GM18517 (cell line): ENCODE measurements around the gene SFRP5.

Experiments
- ATAC-seq: cut with Tn5 transposase; IDR thresholded peaks from one replicate; pipeline ENCODE4 v1.9.1; 2021; ENCODE audit warnings: mild to moderate bottlenecking, moderate library complexity; ENCODE audit not compliant: unreplicated experiment

SFRP5 gene, protein sequence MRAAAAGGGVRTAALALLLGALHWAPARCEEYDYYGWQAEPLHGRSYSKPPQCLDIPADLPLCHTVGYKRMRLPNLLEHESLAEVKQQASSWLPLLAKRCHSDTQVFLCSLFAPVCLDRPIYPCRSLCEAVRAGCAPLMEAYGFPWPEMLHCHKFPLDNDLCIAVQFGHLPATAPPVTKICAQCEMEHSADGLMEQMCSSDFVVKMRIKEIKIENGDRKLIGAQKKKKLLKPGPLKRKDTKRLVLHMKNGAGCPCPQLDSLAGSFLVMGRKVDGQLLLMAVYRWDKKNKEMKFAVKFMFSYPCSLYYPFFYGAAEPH

GRCh38 chr10:97771913-97772823 is at the start of gene SFRP5:
TSS of gene SFRP5 (minus strand) at chr10:97771999. CDS start at chr10:97771833, 166 bp downstream.
- ATAC-seq, result no peak

GRCh38 chr10:97820096-97820704 is 48.4 kb upstream of the SFRP5 start:
- no peak for ATAC-seq

DNA sequence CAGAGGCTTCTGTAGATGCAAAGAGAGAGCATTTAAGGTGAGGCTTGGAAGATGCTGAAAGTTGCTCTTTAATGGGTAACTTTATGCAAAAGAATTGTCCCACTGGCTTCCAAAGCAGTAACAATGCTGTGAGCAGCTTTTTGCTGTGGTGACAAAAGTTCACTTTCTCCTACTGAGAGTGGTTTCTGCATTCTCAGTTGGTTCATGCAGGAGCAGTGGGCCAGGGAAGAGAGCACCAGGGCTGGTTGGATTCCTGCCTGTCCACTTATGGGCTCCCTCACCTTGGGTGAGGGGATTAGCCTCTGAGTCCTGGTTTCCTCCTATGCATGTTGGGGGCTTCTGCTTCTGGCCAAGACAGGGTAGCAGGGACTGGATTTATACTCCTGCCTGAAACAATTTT is 46.8 kb upstream of the SFRP5 start:
- ATAC-seq, result no peak

DNA sequence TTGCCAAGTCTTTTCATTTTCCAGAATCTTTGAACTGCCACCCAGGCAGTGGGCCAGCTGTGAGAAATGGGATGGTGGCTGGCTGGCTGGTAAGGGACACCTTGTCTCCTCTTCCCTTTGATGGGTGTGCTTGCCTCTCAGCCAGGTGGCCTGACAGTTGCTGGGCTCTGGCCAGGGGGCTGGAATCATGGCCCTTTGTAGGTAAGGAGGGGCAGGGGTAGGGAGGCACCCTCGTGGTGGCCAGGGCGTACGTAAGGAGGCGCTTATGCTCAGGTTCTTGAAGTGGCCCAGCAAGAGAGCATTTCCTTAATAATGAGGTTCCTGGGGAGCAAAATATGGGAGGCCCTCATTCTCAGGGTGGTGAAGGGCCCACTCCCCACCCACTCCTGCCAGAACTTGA is 44.8 kb upstream of the SFRP5 start:
- no peak for ATAC-seq

- no peak for ATAC-seq
Observed at GRCh38 chr10:97814996-97815395, 43.2 kb upstream of the SFRP5 start.

DNA sequence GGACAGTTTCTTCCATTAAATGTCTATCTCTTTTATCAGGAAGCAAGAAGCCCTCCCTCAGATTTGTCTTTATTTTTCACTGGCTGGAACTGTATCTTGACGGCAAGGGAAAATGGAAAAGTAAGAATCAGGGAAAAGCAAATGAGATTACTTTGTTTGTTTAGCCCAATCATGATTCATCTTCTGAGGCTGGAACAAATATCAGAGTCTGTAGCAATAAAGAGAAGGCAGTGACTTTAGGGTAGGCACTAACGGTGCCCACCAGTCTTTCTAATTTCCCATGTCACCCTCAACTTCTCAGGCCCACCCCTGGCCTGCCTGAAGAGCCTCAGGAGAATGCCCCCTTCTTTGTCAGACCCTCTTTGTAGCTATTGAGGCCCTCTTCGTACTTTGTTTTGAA is 41.5 kb upstream of the SFRP5 start:
- ATAC-seq, result no peak

DNA sequence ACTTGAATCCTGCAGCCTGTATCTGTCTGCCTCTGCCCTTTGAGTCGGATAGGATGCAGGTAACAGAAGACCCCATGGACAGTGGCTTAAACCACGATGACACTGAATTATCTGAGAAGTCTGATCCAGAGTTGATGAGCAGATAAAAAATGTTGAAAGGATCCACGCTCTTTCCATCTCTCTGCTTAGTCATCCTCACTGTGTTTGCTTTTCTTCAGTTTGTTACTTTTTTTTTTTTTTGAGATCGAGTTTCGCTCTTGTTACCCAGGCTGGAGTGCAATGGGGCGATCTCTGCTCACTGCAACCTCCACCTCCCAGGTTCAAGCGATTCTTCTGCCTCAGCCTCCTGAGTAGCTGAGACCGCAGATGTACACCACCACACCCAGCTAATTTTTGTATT is 40.9 kb upstream of the SFRP5 start:
- no peak for ATAC-seq

DNA sequence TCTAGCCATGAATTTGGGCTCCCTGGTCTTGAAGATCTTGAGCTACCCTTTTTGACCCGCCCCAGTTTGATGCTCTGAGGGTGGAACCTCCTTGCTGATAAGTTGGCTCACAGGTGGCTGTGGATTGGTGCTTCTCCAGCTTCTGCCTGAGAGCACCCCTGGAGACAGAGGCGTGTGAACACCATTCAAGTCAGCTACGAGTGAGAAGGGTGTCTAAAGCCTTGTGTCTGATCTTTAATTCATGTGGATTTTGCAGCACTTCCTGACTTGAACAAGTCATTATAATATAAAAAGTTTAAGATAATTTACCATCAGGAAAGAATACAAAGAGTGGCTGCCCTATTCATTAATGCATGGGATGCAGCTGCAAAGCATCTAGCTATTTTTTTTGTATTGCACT is 40.2 kb upstream of the SFRP5 start:
- no peak for ATAC-seq

DNA sequence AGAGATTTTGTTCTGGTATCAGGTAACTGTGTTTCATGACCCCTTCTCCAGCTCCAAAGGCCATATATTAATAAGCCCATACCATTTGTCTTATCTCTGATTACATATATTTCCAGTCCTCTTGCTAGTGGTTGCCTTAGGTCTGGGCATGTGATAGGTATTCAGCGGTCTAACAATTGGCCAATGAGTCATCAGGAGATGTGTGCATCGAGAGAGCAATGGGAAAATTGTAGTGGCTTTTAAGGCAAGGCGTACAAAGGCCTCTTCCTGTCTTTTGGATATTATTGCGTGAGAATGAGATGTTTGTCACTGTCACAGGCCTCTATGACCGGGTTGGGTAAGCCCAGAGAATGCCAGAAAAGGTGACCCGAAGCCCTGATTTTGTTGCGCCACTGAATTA is 38.6 kb upstream of the SFRP5 start:
- ATAC-seq, result no peak

DNA sequence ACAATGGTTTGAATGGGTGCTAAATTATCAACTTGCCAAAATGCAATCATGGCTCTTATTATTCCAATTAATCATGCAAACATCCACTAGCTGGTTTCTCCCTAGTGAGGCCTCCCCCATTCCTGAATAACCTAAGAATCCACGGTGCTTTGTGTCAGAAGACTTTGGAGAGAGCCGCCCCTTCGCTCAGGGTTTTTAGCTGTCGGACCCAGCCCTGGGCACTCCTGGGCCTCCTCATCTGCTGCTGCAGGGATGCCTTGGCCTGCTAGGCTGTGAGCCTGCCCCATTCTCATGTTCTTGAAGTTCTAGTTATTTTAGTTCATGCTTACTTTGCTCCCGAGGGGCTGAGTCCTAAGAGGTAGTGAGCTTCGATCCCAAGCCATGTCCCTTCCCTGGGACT is 34.1 kb upstream of the SFRP5 start:
- ATAC-seq, result no peak

GRCh38 chr10:97805096-97805884 is 33.5 kb upstream of the SFRP5 start:
- no peak for ATAC-seq

GRCh38 chr10:97801422-97801821 is 29.6 kb upstream of the SFRP5 start:
- no peak for ATAC-seq

DNA sequence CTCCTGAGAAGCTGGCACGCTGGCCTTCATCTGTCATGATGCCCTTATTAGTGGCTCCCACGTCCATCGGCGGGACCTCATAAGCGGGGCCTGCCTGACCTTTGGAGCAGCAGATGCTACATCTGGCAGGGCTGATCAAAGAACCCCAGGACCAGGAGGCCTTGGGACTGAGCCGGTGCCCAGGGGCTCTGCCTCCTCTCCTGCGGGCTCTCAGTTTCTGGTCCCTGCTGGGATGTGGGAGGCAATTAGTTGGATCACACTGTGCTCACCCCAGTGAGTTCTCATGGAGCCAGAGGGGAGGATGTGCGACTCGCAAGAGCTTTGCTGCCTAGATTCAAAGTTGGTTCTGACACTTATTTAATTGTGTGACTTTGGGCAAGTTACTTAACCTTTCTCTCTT is 28.7 kb upstream of the SFRP5 start:
- no peak for ATAC-seq

DNA sequence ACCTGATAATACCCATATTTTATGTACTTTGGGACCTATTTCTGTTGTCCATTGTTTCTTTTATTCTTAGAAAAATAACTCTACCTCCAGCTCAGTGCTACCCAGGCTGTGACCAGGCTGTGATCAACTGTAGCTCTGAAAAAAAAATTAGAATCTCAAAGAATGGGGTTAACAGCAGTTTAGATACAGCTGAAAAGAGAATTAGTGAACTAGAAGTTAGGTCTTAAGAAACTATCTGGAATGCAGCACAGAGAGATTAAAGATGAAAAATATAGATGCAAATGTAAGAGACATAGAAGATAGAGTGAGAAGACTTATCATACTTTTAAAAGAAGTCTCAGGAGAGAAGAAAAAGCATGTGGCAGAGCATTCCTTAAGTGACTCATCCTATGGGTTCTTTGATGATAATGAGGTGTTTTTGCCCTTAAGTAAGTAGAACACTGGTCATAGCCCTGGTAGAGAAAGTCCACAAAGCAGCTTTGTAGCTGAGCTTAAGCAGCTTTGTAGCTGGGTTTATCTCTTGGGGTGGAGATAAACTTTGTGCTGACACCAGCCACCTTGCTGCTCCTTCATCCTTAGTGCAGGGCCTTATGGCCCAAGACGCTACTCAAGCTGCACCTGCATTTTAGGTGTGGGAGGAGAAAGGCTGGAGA is 27.3 kb upstream of the SFRP5 start:
- no peak for ATAC-seq

DNA sequence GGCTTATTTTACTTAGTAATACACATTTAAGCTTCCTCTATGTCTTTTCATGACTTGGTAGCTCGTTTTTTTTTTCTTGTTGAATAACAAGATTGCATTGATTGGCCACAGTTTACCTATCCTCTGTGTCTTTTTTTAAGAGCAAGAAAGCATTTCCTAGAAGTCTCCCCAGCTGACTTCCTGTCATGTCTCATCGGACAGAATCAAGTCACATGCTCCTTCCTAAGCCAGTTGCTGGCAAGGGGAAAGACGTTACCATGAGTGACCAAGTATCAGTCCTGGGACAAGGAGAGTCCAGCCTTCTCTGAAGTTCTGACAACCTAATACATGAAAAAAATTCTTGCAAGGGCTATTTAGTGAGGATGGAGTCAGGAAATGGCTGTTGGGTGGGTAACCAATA is 24.9 kb upstream of the SFRP5 start:
- ATAC-seq, result no peak

DNA sequence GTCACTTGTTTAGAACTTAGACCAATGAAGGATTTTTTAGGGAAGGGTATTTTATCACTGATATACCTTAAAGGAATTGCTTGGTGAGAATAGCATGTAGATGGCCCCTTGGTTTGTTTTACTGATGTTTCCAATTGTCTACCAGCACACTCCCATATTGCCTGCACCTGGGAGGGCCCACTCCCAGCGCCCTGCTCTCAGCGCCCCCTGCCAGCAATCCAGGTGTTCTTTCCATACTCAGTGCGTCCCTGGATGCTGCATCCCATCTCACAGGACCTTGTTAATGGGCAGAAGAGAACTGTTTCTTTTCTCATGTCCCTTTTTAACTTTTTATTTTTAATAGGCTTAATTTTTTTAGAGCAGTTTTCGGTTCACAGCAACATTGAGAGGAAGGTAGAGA is 24.1 kb upstream of the SFRP5 start:
- no peak for ATAC-seq

DNA sequence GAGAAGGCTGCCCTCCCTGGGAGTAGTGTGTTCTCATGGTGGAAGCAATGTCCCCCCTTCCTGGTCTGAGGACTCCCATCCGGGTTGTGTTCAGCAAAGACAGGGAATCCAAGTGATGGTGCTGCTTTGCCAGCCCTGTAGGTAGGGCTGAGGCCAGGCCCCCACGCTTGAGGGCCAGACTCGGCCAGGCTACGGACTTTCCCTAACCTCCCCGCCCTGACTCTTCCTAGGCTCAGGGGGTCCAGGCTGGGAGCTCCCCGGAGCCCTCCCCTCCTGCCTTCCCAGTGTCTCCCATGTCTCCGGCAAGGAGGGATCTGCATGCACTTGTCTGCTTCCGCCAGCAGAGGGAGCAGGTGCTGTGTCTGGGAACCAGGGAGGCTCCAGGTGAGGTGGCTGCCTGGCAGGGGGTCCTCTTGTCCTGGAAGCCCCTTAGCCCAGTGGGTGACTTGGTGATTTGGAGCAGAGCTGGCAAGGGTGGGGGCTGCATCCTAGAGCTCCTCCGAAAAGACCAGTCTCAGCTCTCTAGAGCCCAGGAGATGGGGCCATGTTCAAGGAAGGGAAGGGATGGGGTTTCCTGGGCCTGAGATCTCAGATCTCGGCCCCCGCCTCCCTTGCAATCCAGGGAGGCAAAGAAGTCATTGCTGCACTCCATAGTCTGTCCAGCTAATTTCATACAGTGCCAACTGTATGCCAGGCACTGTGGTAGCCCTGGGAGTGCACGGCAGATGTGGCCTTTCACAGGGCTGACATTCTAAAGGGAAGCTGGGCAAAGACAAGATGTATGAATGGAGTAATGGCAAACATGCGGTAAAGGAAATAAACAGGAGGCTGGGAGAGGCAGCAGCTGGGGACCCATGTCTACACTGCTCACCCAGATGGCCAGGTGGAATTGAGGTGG is 20.3 kb upstream of the SFRP5 start:
- no peak for ATAC-seq

GRCh38 chr10:97789770-97790397 is 18.1 kb upstream of the SFRP5 start:
- ATAC-seq, result no peak
